T47D (cell line): Measurements from ENCODE around the gene CATSPERZ.

Experiments used
- DNase-seq, 2 experiments: peaks; one replicate each; pipeline versions ENCODE4 v3.0.0 to v3.0.0-alpha.2; 2011 to 2012; ENCODE audit warnings: low read depth in 1 of 2, low spot score in 1 of 2
- JUND ChIP-seq: IDR thresholded peaks from 2 replicates; pipeline ENCODE4 v1.6.1; 2012; ENCODE audit warnings: low read depth
- in situ Hi-C: cut with HindIII; loops from 2 replicates; pipeline ENCODE4 v1.10.0; 2016; ENCODE audit warnings: low sequenced_read_pairs, low pct_unique_long_range_greater_than_20kb

The CATSPERZ gene

GRCh38 chr11:64299847-64300648, at the start of gene CATSPERZ:
TSS of gene CATSPERZ (plus strand) at chr11:64300358. CDS start at chr11:64300411, 53 bp downstream.
- DNase-seq = no peak
- no peak for TF ChIP-seq JUND
- in situ Hi-C loops = no loop called here

GRCh38 chr11:64250415-64251015, 49.6 kb upstream of the CATSPERZ start:
- in situ Hi-C loops = no loop called here
- no peak for TF ChIP-seq JUND
- peak in 1 of 2 experiments; percentile 45 for DNase-seq

GRCh38 chr11:64251016-64251752, 49.0 kb upstream of the CATSPERZ start, which contains the start of gene PLCB3:
TSS of gene PLCB3 (plus strand) at chr11:64251530. CDS start at chr11:64251650, 120 bp downstream.
- DNase-seq = peak; percentile 72 to 80
- TF ChIP-seq JUND = no peak
- in situ Hi-C loops = no loop called here

GRCh38 chr11:64251753-64252002, 48.5 kb upstream of the CATSPERZ start:
- in situ Hi-C loops = no loop called here
- TF ChIP-seq JUND = no peak
- no peak for DNase-seq

GRCh38 chr11:64252003-64252872, 47.9 kb upstream of the CATSPERZ start:
- peak; percentile 84 to 95 for DNase-seq
- in situ Hi-C loops = no loop called here

GRCh38 chr11:64253043-64253442, 47.1 kb upstream of the CATSPERZ start:
- TF ChIP-seq JUND = no peak
- no peak for DNase-seq
- in situ Hi-C loops = no loop called here

More at GRCh38 chr11:64252003-64252872, 47.9 kb upstream of the CATSPERZ start:
- no peak for TF ChIP-seq JUND

- in situ Hi-C loops = no loop called here
- TF ChIP-seq JUND = no peak
- DNase-seq = no peak
These were observed 46.7 kb upstream of the CATSPERZ start for GRCh38 chr11:64253481-64253880.

- DNase-seq = no peak
- in situ Hi-C loops = no loop called here
- TF ChIP-seq JUND = no peak
These were observed 45.8 kb upstream of the CATSPERZ start for GRCh38 chr11:64254326-64254725.

GRCh38 chr11:64255135-64256128, 44.7 kb upstream of the CATSPERZ start:
- no peak for DNase-seq
- no peak for TF ChIP-seq JUND
- in situ Hi-C loops = no loop called here

- no peak for DNase-seq
- no peak for TF ChIP-seq JUND
- in situ Hi-C loops = no loop called here
These were observed 43.9 kb upstream of the CATSPERZ start for GRCh38 chr11:64256300-64256699.

GRCh38 chr11:64258356-64258755, 41.8 kb upstream of the CATSPERZ start:
- no peak for DNase-seq
- no peak for TF ChIP-seq JUND
- in situ Hi-C loops = no loop called here
